ENCODE data around the gene UBE2E2.

DNA sequence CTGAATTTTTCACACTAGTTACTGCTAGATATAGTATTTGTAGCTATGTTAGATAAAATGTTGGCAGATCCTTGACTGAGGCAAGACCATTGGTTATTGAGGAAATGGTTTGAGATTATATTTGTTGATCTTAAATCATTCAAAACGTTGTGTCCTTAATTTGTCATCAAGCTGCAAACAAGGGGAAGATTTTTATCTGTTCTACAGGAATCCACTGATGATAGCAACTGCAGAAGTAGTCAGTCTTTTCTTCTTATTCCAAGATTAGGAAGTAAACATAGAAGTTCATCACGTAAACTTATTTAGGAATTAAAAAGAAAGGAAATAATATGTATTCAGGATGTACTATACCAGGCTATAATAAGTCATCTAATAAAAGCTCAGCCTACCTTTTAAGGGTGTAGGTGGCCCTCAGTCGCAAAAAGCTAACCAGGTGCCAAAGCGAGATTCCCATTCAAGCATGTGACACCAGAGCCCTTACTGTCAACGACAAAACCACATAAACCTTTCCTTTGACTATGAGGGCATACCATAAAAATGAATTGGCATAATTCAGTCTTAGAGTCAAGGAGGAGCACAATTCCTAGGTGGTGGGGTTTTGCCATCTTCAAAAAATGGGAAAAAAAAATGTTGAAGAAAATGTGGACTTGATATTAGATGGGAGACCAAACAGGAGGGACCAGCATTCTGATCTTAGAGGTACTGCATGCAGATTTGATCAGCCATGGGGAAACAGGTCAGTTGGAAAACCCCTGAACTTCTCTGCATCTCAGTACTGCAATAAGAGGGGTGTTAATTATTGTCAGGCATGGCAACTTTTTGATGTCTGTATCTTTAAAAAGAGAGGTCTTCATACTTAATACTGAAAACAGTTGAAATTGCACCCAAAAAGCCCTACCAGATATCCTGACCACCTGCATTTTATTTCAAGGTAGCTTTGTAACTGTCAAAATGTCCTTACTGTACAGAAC is 390.1 kb downstream of the UBE2E2 start:
- TF ChIP-seq, protein P1, sequence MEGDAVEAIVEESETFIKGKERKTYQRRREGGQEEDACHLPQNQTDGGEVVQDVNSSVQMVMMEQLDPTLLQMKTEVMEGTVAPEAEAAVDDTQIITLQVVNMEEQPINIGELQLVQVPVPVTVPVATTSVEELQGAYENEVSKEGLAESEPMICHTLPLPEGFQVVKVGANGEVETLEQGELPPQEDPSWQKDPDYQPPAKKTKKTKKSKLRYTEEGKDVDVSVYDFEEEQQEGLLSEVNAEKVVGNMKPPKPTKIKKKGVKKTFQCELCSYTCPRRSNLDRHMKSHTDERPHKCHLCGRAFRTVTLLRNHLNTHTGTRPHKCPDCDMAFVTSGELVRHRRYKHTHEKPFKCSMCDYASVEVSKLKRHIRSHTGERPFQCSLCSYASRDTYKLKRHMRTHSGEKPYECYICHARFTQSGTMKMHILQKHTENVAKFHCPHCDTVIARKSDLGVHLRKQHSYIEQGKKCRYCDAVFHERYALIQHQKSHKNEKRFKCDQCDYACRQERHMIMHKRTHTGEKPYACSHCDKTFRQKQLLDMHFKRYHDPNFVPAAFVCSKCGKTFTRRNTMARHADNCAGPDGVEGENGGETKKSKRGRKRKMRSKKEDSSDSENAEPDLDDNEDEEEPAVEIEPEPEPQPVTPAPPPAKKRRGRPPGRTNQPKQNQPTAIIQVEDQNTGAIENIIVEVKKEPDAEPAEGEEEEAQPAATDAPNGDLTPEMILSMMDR (IDR thresholded peaks at IDR 0.05), result no peak
- TF ChIP-seq EZH2 (IDR thresholded peaks at IDR 0.05; ENCODE audit: borderline replicate concordance, insufficient read depth, low read depth, low read length, poor library complexity, severe bottlenecking), result no peak

All from B cell (primary cell).